LHCN-M2 (cell line): ENCODE data around the gene LAMB4. TPM values are rescaled to one million over a fixed set of nuclear protein-coding genes. Genes with fewer than 3 reads are reported as not detected.

Experiments used
- DNase-seq: peaks from one replicate; pipeline ENCODE4 v3.0.0-alpha.2; 2012; ENCODE audit warnings: low read depth
- total RNA-seq: library from RNA; depleted of rRNA; stranded (reverse); fragments of >200 nt; gene quantifications from 2 replicates; pipeline ENCODE4 v1.2.3, GENCODE V29; 2014

Gene LAMB4
- total RNA-seq, 1 experiment from 2014 or later = not detected

- peak; percentile 80 for DNase-seq
Observed at GRCh38 chr7:108016841-108017775, 113.1 kb downstream of the LAMB4 start.

GRCh38 chr7:108015740-108016139 is 114.4 kb downstream of the LAMB4 start:
- DNase-seq = no peak

- peak; percentile 80 for DNase-seq
Observed at GRCh38 chr7:108014747-108015682, 115.1 kb downstream of the LAMB4 start.

GRCh38 chr7:108014215-108014614 is 115.9 kb downstream of the LAMB4 start:
- DNase-seq = peak; percentile 50

GRCh38 chr7:108012499-108013430 is 117.4 kb downstream of the LAMB4 start:
- DNase-seq = no peak

GRCh38 chr7:108010377-108010776 is 119.8 kb downstream of the LAMB4 start:
- DNase-seq = no peak

- DNase-seq = no peak
Observed at GRCh38 chr7:108009873-108010272, 120.3 kb downstream of the LAMB4 start.

GRCh38 chr7:108008827-108009226 is 121.3 kb downstream of the LAMB4 start:
- DNase-seq = no peak

GRCh38 chr7:108008240-108008639 is 121.9 kb downstream of the LAMB4 start:
- no peak for DNase-seq

- DNase-seq = no peak
Observed at GRCh38 chr7:108007762-108008161, 122.4 kb downstream of the LAMB4 start.

- no peak for DNase-seq
Observed at GRCh38 chr7:108007261-108007660, 122.9 kb downstream of the LAMB4 start.

GRCh38 chr7:108004220-108005142 is 125.7 kb downstream of the LAMB4 start:
- DNase-seq = no peak

- DNase-seq = no peak
Observed at GRCh38 chr7:108003599-108003935, 126.6 kb downstream of the LAMB4 start.

GRCh38 chr7:108002726-108003598 is 127.2 kb downstream of the LAMB4 start, which contains the start of gene LAMB1:
LAMB1 (minus strand) TSS chr7:108003161; CDS start chr7:108002885, 276 bp downstream.
- peak; percentile 86 for DNase-seq

- DNase-seq = peak; percentile 72
Observed at GRCh38 chr7:108001764-108002725, 128.1 kb downstream of the LAMB4 start.

- peak; percentile 44 for DNase-seq
Observed at GRCh38 chr7:108000875-108001763, 129.0 kb downstream of the LAMB4 start.
